Measurements from ENCODE around the gene C19orf73. TPM values are rescaled to one million over a fixed set of nuclear protein-coding genes. Genes with fewer than 3 reads are reported as not detected.

The C19orf73 gene
- total and polyA plus RNA-seq, 4 donors, result 1.9 to 4.3 (median 3.1) TPM; not detected in 1

- peaks cover 5 to 19% (median 17%) of the 10 kb centered on the region in 4 donors for H3K36me3 ChIP-seq (ENCODE audit: control insufficient read depth in 4 of 4, insufficient read depth in 4 of 4, low read length in 4 of 4)
- DNase-seq, result peak; percentile 100
- peaks cover 0 to 1% (median 0%) of the 10 kb centered on the region in 4 donors for H3K9me3 ChIP-seq (ENCODE audit: control insufficient read depth in 4 of 4, insufficient read depth in 3 of 4, low read length in 3 of 4)
- H3K27me3 ChIP-seq (ENCODE audit: control insufficient read depth in 3 of 3, insufficient read depth in 3 of 3, low read length in 2 of 3), result no peaks in the 10 kb centered on the region
- peak within 1 kb of the TSS; percentile 94 for H3K4me3 ChIP-seq
- peak; percentile 99 for ATAC-seq (ENCODE audit: insufficient read depth, low FRiP score)
- WGBS, 2 donors, result 0% methylated on average over 83 to 89 of the region's 89 CpGs
- TF ChIP-seq, protein P1, sequence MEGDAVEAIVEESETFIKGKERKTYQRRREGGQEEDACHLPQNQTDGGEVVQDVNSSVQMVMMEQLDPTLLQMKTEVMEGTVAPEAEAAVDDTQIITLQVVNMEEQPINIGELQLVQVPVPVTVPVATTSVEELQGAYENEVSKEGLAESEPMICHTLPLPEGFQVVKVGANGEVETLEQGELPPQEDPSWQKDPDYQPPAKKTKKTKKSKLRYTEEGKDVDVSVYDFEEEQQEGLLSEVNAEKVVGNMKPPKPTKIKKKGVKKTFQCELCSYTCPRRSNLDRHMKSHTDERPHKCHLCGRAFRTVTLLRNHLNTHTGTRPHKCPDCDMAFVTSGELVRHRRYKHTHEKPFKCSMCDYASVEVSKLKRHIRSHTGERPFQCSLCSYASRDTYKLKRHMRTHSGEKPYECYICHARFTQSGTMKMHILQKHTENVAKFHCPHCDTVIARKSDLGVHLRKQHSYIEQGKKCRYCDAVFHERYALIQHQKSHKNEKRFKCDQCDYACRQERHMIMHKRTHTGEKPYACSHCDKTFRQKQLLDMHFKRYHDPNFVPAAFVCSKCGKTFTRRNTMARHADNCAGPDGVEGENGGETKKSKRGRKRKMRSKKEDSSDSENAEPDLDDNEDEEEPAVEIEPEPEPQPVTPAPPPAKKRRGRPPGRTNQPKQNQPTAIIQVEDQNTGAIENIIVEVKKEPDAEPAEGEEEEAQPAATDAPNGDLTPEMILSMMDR (IDR thresholded peaks at IDR 0.05; ENCODE audit: control extremely low read depth, extremely low read depth), result no peak
- peak within 1 kb of the TSS; percentile 97 to 98 for H3K9ac ChIP-seq (ENCODE audit: insufficient read depth in 1 of 2, low read length in 2 of 2)
- peaks cover 4 to 14% (median 9%) of the 10 kb centered on the region in 5 donors for H3K4me1 ChIP-seq (ENCODE audit: control insufficient read depth in 5 of 5, insufficient read depth in 5 of 5, low read length in 5 of 5)
- H3K27ac ChIP-seq (ENCODE audit: low read depth in 1 of 2, low read length in 1 of 2), result peak within 1 kb of the TSS; percentile 92 to 93
These were observed 33.7 kb downstream of the C19orf73 start, which contains the start of gene SNRNP70 for GRCh38 chr19:49085020-49085867. Gene SNRNP70 (plus strand): TSS chr19:49085451. CDS start chr19:49086415, 964 bp downstream.

- TF ChIP-seq, protein P1 (IDR thresholded peaks at IDR 0.05; ENCODE audit: control extremely low read depth, extremely low read depth), result no peak
- H3K4me1 ChIP-seq (ENCODE audit: control insufficient read depth in 5 of 5, insufficient read depth in 5 of 5, low read length in 5 of 5), result peaks cover 4 to 14% (median 9%) of the 10 kb centered on the region in 5 donors
- H3K9me3 ChIP-seq (ENCODE audit: control insufficient read depth in 4 of 4, insufficient read depth in 3 of 4, low read length in 3 of 4), result no peaks in the 10 kb centered on the region
- ATAC-seq (ENCODE audit: insufficient read depth, low FRiP score) (no peak), DNase-seq (no peak)
- H3K36me3 ChIP-seq (ENCODE audit: control insufficient read depth in 4 of 4, insufficient read depth in 4 of 4, low read length in 4 of 4), result peaks cover 0 to 17% (median 12%) of the 10 kb centered on the region in 4 donors
- WGBS, 2 donors, result 69 to 70% methylated on average over 26 of the region's 26 CpGs
- H3K27ac ChIP-seq (ENCODE audit: low read depth in 1 of 2, low read length in 1 of 2), result peak overlapping the region; percentile 90 to 93
- peak overlapping the region in 1 of 2 donors; percentile 98 for H3K9ac ChIP-seq (ENCODE audit: insufficient read depth in 1 of 2, low read length in 2 of 2)
- H3K27me3 ChIP-seq (ENCODE audit: control insufficient read depth in 3 of 3, insufficient read depth in 3 of 3, low read length in 2 of 3), result no peaks in the 10 kb centered on the region
- H3K4me3 ChIP-seq, result no peak overlapping the region
These were observed 34.5 kb downstream of the C19orf73 start for GRCh38 chr19:49084206-49085019.

- Histone ChIP-seq H3K4me3 (no peak overlapping the region), H3K36me3 (ENCODE audit: control insufficient read depth in 4 of 4, insufficient read depth in 4 of 4, low read length in 4 of 4) (peaks cover 0 to 9% (median 0%) of the 10 kb centered on the region in 4 donors), H3K27me3 (ENCODE audit: control insufficient read depth in 3 of 3, insufficient read depth in 3 of 3, low read length in 2 of 3) (no peaks in the 10 kb centered on the region), H3K9me3 (ENCODE audit: control insufficient read depth in 4 of 4, insufficient read depth in 3 of 4, low read length in 3 of 4) (no peaks in the 10 kb centered on the region), H3K27ac (ENCODE audit: low read depth in 1 of 2, low read length in 1 of 2) (no peak overlapping the region), H3K4me1 (ENCODE audit: control insufficient read depth in 5 of 5, insufficient read depth in 5 of 5, low read length in 5 of 5) (peaks cover 2 to 5% (median 3%) of the 10 kb centered on the region in 5 donors), H3K9ac (ENCODE audit: insufficient read depth in 1 of 2, low read length in 2 of 2) (no peak overlapping the region)
- ATAC-seq (ENCODE audit: insufficient read depth, low FRiP score) (no peak), DNase-seq (no peak)
- 81 to 82% methylated on average over 1 of the region's 1 CpG for WGBS, 2 donors
- TF ChIP-seq, protein P1 (IDR thresholded peaks at IDR 0.05; ENCODE audit: control extremely low read depth, extremely low read depth), result no peak
These were observed 37.7 kb downstream of the C19orf73 start for GRCh38 chr19:49081273-49081672.
